SU-DHL-6 (cell line): ENCODE results near the gene TBX6.

Experiments
- CTCF ChIP-seq: fragments of 200-600 bp; sonication (generic); IDR thresholded peaks from one replicate; pipeline ENCODE4 v1.5.1; 2017; ENCODE audit warnings: antibody characterized with exemption, mild to moderate bottlenecking, low read length, moderate library complexity; ENCODE audit not compliant: insufficient read depth, poor library complexity, severe bottlenecking
- EZH2phosphoT487 ChIP-seq: fragments of 200-600 bp; sonication (generic), shearing (Covaris generic); conservative IDR thresholded peaks from 2 replicates; pipeline ENCODE4 v1.6.1; 2018; ENCODE audit warnings: mild to moderate bottlenecking, antibody characterized with exemption, low read length, moderate library complexity, mixed read lengths

- TF ChIP-seq EZH2phosphoT487 (no peak), CTCF (no peak)
Observed at GRCh38 chr16:30104492-30104891, 12.8 kb upstream of the TBX6 start.
